HEK293 (cell line): ENCODE data around the gene TOP3A.

Source experiments
- CTCF ChIA-PET: fragments of 350-600 bp; formaldehyde crosslinking; extraction: SDS; loops from one replicate; lab custom pipeline; 2021; ENCODE audit warnings: antibody characterized with exemption; lab: Yijun Ruan, JAX
- POLR2A ChIA-PET: fragments of 300-600 bp; formaldehyde crosslinking; extraction: SDS; loops from one replicate; lab custom pipeline; 2020; ENCODE audit warnings: antibody characterized with exemption, inconsistent platforms; lab: Yijun Ruan, JAX
- H3K27ac ChIP-seq: fragments of 200-500 bp; sonication (Bioruptor generic); 2 replicates; pipeline ENCODE4 v1.5.1; 2014; ENCODE audit warnings: low read depth, low read length, control low read depth, inconsistent platforms; ENCODE audit errors: extremely low read depth
- H3K36me3 ChIP-seq, 2 experiments: fragments of 200-500 bp in 1 of 2; sonication (Bioruptor generic) in 1 of 2; 1 replicate in 1 of 2; 2 replicates in 1 of 2; pipeline ENCODE4 v1.5.1; 2014 to 2017; ENCODE audit warnings: inconsistent platforms in 2 of 2, low read length in 2 of 2; ENCODE audit not compliant: control insufficient read depth in 2 of 2, insufficient read depth in 1 of 2
- H3K4me1 ChIP-seq: fragments of 200-500 bp; sonication (Bioruptor generic); 2 replicates; pipeline ENCODE4 v1.5.1; 2014; ENCODE audit warnings: mild to moderate bottlenecking, low read length, inconsistent platforms; ENCODE audit not compliant: control insufficient read depth, insufficient read depth
- H3K4me3 ChIP-seq: 2 replicates; pipeline ENCODE4 v1.5.1; 2011; ENCODE audit warnings: low read depth, mild to moderate bottlenecking, control low read depth, low read length, moderate library complexity
- H3K9me3 ChIP-seq: fragments of 200-500 bp; sonication (Bioruptor generic); 2 replicates; pipeline ENCODE4 v1.5.1; 2014; ENCODE audit warnings: low read depth, low read length, inconsistent platforms; ENCODE audit not compliant: control insufficient read depth, insufficient read depth
- AEBP2 ChIP-seq: fragments of 450-650 bp; formaldehyde crosslinking; IDR thresholded peaks from 2 replicates; pipeline ENCODE4 v1.5.1; 2016; ENCODE audit warnings: missing biosample characterization, missing genetic modification characterization, borderline replicate concordance
- CTCF ChIP-seq: fragments of 450-650 bp; formaldehyde crosslinking; IDR thresholded peaks from 2 replicates; pipeline ENCODE4 v1.5.1; 2016; ENCODE audit warnings: missing biosample characterization, missing genetic modification characterization
- GLI2 ChIP-seq: fragments of 450-650 bp; formaldehyde crosslinking; IDR thresholded peaks from 2 replicates; pipeline ENCODE4; 2017; ENCODE audit warnings: missing biosample characterization, missing genetic modification characterization, low read depth, borderline replicate concordance
- GLIS1 ChIP-seq: fragments of 450-650 bp; formaldehyde crosslinking; IDR thresholded peaks from 2 replicates; pipeline ENCODE4 v1.5.1; 2016; ENCODE audit warnings: missing biosample characterization, missing genetic modification characterization
- HIC1 ChIP-seq: fragments of 450-650 bp; formaldehyde crosslinking; IDR thresholded peaks from 2 replicates; pipeline ENCODE4 v1.5.1; 2016; ENCODE audit warnings: missing biosample characterization, missing genetic modification characterization
- KLF1 ChIP-seq: fragments of 450-650 bp; formaldehyde crosslinking; IDR thresholded peaks from 2 replicates; pipeline ENCODE4 v1.5.1; 2016; ENCODE audit warnings: missing biosample characterization, missing genetic modification characterization
- SALL2 ChIP-seq: fragments of 450-650 bp; formaldehyde crosslinking; IDR thresholded peaks from 2 replicates; pipeline ENCODE4 v1.5.0; 2017; ENCODE audit warnings: missing biosample characterization, mild to moderate bottlenecking, missing genetic modification characterization, borderline replicate concordance
- SETDB1 ChIP-seq: IDR thresholded peaks from one replicate; pipeline ENCODE4 v1.6.1; 2017; ENCODE audit warnings: mild to moderate bottlenecking, low read length, moderate library complexity, mixed read lengths; ENCODE audit not compliant: insufficient read length
- SP7 ChIP-seq: fragments of 450-650 bp; formaldehyde crosslinking; IDR thresholded peaks from 2 replicates; pipeline ENCODE4 v1.5.1; 2016; ENCODE audit warnings: missing biosample characterization, missing genetic modification characterization
- TCF7L2 ChIP-seq: IDR thresholded peaks from 2 replicates; pipeline ENCODE4 v1.6.1; 2011; ENCODE audit warnings: low read depth, mild to moderate bottlenecking, inconsistent platforms, low read length, moderate library complexity, borderline replicate concordance
- ZBTB17 ChIP-seq: fragments of 450-650 bp; formaldehyde crosslinking; IDR thresholded peaks from 2 replicates; pipeline ENCODE4 v1.5.1; 2016; ENCODE audit warnings: missing biosample characterization, missing genetic modification characterization
- ZFP41 ChIP-seq: fragments of 450-650 bp; formaldehyde crosslinking; IDR thresholded peaks from 2 replicates; pipeline ENCODE4 v1.5.1; 2016; ENCODE audit warnings: missing biosample characterization, missing genetic modification characterization, borderline replicate concordance
- ZFP69B ChIP-seq: fragments of 450-650 bp; formaldehyde crosslinking; IDR thresholded peaks from 2 replicates; pipeline ENCODE4 v1.5.1; 2016; ENCODE audit warnings: missing biosample characterization, missing genetic modification characterization
- ZNF112 ChIP-seq: fragments of 450-650 bp; formaldehyde crosslinking; IDR thresholded peaks from 2 replicates; pipeline ENCODE4 v1.5.0; 2017; ENCODE audit warnings: missing biosample characterization, missing genetic modification characterization
- ZNF133 ChIP-seq: fragments of 450-650 bp; formaldehyde crosslinking; IDR thresholded peaks from 2 replicates; pipeline ENCODE4 v1.5.1; 2016; ENCODE audit warnings: missing biosample characterization, missing genetic modification characterization
- ZNF184 ChIP-seq: fragments of 450-650 bp; IDR thresholded peaks from 2 replicates; pipeline ENCODE4 v1.5.1; 2018; ENCODE audit warnings: missing biosample characterization, mild to moderate bottlenecking, missing genetic modification characterization
- ZNF19 ChIP-seq: fragments of 450-650 bp; formaldehyde crosslinking; IDR thresholded peaks from 2 replicates; pipeline ENCODE4; 2016; ENCODE audit warnings: missing biosample characterization, missing genetic modification characterization, low read depth
- ZNF24 ChIP-seq: fragments of 450-650 bp; formaldehyde crosslinking; IDR thresholded peaks from 2 replicates; pipeline ENCODE4 v1.5.1; 2016; ENCODE audit warnings: missing biosample characterization, missing genetic modification characterization
- ZNF292 ChIP-seq: fragments of 450-650 bp; formaldehyde crosslinking; IDR thresholded peaks from 2 replicates; pipeline ENCODE4 v1.5.1; 2016; ENCODE audit warnings: low read depth, missing biosample characterization, missing genetic modification characterization, borderline replicate concordance
- ZNF449 ChIP-seq: fragments of 450-650 bp; formaldehyde crosslinking; IDR thresholded peaks from 2 replicates; pipeline ENCODE4 v1.5.1; 2017; ENCODE audit warnings: missing biosample characterization, mild to moderate bottlenecking, missing genetic modification characterization, moderate library complexity
- ZNF513 ChIP-seq: fragments of 450-650 bp; IDR thresholded peaks from 2 replicates; pipeline ENCODE4 v1.5.1; 2018; ENCODE audit warnings: missing biosample characterization, missing genetic modification characterization
- ZNF529 ChIP-seq: fragments of 450-650 bp; formaldehyde crosslinking; IDR thresholded peaks from 2 replicates; pipeline ENCODE4 v1.5.1; 2017; ENCODE audit warnings: missing genetic modification characterization, missing biosample characterization; ENCODE audit not compliant: insufficient replicate concordance
- ZNF544 ChIP-seq: fragments of 450-650 bp; formaldehyde crosslinking; IDR thresholded peaks from 2 replicates; pipeline ENCODE4 v1.5.0; 2017; ENCODE audit warnings: missing biosample characterization, missing genetic modification characterization
- ZNF549 ChIP-seq: fragments of 450-650 bp; IDR thresholded peaks from 2 replicates; pipeline ENCODE4 v1.5.1; 2018; ENCODE audit warnings: missing biosample characterization, missing genetic modification characterization, mild to moderate bottlenecking, inconsistent platforms, moderate library complexity
- ZNF571 ChIP-seq: fragments of 450-650 bp; formaldehyde crosslinking; IDR thresholded peaks from 2 replicates; pipeline ENCODE4 v1.5.0; 2017; ENCODE audit warnings: missing biosample characterization, missing genetic modification characterization
- ZNF585B ChIP-seq: fragments of 450-650 bp; formaldehyde crosslinking; IDR thresholded peaks from 2 replicates; pipeline ENCODE4 v1.5.1; 2016; ENCODE audit warnings: missing biosample characterization, missing genetic modification characterization
- ZNF776 ChIP-seq: fragments of 450-650 bp; formaldehyde crosslinking; IDR thresholded peaks from 2 replicates; pipeline ENCODE4 v1.5.0; 2017; ENCODE audit warnings: missing biosample characterization, missing genetic modification characterization, borderline replicate concordance
- ZNF830 ChIP-seq: fragments of 450-650 bp; IDR thresholded peaks from 2 replicates; pipeline ENCODE4 v1.5.0; 2018; ENCODE audit warnings: missing biosample characterization, missing genetic modification characterization, low read depth, mild to moderate bottlenecking, moderate library complexity
- ZSCAN30 ChIP-seq: fragments of 450-650 bp; IDR thresholded peaks from 2 replicates; pipeline ENCODE4 v1.5.1; 2018; ENCODE audit warnings: missing biosample characterization, mild to moderate bottlenecking, missing genetic modification characterization, moderate library complexity

The TOP3A gene

GRCh38 chr17:18360518-18360917 is 45.7 kb upstream of the TOP3A start:
- H3K4me1 ChIP-seq, result no peaks in the 10 kb centered on the region
- TF ChIP-seq AEBP2 (tag by site-specific recombination), result no peak
- no peak for TF ChIP-seq ZNF184 (tag by site-specific recombination)
- TF ChIP-seq ZNF776, result no peak
- TF ChIP-seq ZNF112 (tag by site-specific recombination), result no peak
- TF ChIP-seq CTCF, result no peak
- TF ChIP-seq ZNF830, result no peak
- no peak for TF ChIP-seq ZBTB17 (tag by site-specific recombination)
- TF ChIP-seq ZNF544, result no peak
- no peak for TF ChIP-seq ZFP41
- TF ChIP-seq ZSCAN30 (tag by site-specific recombination), result no peak
- TF ChIP-seq ZNF513 (tag by site-specific recombination), result no peak
- no peak for TF ChIP-seq ZNF549
- H3K4me3 ChIP-seq, result no peak overlapping the region
- no peak overlapping the region for H3K27ac ChIP-seq
- H3K36me3 ChIP-seq, result peaks cover 34% of the 10 kb centered on the region in 2 experiments; a peak in 2 of 3 replicates
- POLR2A ChIA-PET, result interaction anchor here (0.7 kb wide), 1 partner anchor 90 kb away, joined by 3 read pairs; no protein-coding TSS in a partner anchor
- CTCF ChIA-PET, result no interaction called here
- H3K9me3 ChIP-seq, result no peaks in the 10 kb centered on the region

- H3K9me3 ChIP-seq, result no peaks in the 10 kb centered on the region
- no peak overlapping the region for H3K4me3 ChIP-seq
- CTCF ChIA-PET, result no interaction called here
- POLR2A ChIA-PET, result no interaction called here
- peaks cover 64 to 68% of the 10 kb centered on the region in 2 experiments for H3K36me3 ChIP-seq
- no peak overlapping the region for H3K27ac ChIP-seq
- no peaks in the 10 kb centered on the region for H3K4me1 ChIP-seq
- TF ChIP-seq GLIS1 (tag by site-specific recombination) (no peak), GLI2 (tag by site-specific recombination) (no peak), ZNF449 (no peak), ZNF571 (tag by site-specific recombination) (no peak), KLF1 (tag by site-specific recombination) (no peak), SETDB1 (no peak), HIC1 (no peak), ZFP69B (tag by site-specific recombination) (no peak), ZNF292 (no peak), ZNF24 (tag by site-specific recombination) (no peak), SP7 (tag by site-specific recombination) (no peak), ZNF19 (no peak), ZNF585B (no peak), ZNF529 (tag by site-specific recombination) (no peak), TCF7L2 (no peak), ZNF133 (no peak), SALL2 (tag by site-specific recombination) (no peak)
Observed at GRCh38 chr17:18356624-18357023, 41.8 kb upstream of the TOP3A start.
